Hematopoietic multipotent progenitor cell treated with erythropoietin and hydrocortisone succinate and interleukin-3 and kit ligand, for 8 days (in vitro differentiated cells): ENCODE measurements around the gene CDK5RAP2.
"Not testable (repeated sequence)": the region's sequence is repeated elsewhere in the genome, so short reads cannot be mapped to it uniquely, and the experiment has no call there.

Experiments
- DNase-seq: peaks from one replicate; pipeline ENCODE4 v3.0.0-alpha.2; 2015

CDK5RAP2 gene

DNA sequence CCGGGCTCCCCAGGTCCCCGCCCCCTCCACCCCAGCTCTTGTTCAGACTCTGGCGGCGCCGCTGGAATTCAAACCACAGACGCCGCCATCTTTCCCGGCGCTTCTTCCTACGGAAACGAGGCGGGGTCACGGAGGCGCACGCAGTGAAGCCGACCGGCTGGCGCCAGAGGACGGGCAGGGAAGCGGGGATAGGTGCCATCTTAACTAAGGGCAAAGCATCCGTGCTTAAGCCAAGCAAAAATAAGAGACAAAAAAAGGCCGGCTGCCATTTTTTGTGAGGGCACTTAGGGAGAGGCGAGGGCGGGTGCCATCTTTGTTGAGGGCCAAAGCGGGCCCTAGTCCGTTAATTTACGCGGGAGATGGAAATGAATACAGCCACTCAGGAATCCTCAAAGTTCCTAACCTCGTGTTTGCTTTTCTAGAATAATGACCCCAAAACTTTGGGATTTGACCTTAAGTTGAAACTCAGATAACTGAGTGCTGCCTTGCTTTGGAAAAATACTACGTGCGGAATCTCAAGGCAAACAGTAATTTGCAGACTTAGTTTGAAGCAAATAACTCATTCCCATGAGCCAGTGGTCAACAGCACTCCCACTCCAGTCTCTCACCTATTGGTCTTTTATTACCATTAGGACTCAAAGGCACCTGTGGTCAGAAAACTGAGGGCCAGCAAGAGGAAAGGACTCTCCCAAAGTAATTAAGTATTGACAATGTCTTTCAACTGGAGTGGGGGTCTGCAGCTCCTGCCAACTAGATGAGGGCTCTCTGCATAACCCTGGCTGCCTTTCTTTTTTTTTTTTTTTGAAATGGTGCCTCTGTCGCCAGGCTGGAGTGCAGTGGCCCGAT, at the start of gene CDK5RAP2:
Gene CDK5RAP2 (minus strand): TSS at position 117 of the 846 bp plus-strand sequence. CDS start 189 bp downstream, outside the sequence.
- DNase-seq, result peak; percentile 99

DNA sequence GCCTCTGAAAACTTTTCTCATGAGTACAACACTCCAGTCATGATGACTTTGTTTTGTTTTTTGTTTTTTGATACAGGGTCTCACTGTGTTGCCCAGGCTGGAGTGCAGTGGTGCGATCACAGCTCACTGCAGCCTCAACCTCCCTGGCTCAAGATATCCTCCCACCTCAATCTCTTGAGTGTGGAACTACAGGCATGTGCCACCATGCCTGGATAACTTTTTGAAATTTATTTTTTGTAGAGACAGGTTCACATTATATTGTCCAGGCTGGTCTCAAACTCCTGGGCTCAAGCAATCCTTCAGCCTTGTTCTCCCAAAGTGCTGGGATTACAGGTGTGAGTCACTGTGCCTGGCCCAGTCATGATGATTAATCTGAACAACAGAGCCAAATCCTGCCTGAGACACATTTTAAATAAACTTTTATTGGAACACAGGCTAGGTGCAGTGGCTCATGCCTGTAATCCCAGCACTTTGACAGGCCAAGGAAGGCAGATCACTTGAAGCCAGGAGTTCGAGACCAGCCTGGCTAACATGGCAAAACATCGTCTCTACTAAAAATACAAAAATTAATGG, 49.0 kb upstream of the CDK5RAP2 start:
- not testable (repeated sequence) for DNase-seq

DNA sequence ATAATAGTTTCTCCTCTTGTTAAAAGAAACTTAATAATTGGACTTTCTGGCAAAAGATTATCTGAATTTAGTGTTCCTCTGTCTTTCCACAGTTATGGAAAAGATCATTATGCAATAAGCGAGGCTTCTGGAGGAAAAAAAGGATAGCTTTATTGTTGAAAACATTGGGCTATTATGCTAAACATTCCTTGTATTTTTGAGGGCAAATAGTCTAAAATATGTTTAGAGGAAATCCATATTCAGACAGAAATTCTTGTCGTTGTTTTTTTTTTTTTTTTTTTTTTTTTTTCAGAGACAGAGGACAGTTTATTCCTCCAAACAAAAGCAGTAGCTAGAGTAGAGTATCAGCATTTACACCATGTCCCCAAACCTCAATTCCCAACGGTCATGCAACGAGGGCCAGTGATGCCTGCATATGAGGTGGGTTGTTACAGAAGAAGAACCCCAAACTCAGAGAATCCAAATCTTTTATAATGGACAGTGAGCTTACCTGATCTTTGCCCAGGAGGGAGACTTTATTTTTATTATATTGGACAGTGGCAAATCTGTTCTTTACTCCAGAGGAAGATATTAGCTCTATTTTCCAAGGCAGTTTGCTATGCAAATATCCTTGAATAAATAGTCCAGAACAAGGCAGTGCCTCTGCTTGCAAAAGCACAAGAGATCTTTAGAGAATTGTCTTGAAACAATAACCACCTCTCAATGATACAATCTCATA, 48.4 kb upstream of the CDK5RAP2 start:
- DNase-seq, result no peak

DNA sequence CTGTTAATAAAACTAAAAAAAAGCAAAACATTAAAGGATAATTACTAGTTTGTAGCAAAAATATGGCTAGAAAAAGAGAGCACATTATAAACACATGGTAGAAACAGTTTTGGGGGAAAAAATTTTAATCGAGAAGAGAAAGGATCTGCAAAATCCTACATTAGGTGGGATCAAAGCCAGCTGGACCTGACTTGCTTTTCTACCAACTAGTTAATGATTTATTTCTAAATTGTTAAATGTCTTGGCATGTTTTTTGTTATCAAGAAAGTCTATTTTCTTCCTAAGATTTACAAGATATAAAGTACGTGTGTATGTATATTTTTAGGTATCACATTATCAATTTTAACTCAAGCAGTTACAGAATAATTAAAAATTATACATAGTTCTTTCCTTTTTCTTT, 47.1 kb upstream of the CDK5RAP2 start:
- no peak for DNase-seq

DNA sequence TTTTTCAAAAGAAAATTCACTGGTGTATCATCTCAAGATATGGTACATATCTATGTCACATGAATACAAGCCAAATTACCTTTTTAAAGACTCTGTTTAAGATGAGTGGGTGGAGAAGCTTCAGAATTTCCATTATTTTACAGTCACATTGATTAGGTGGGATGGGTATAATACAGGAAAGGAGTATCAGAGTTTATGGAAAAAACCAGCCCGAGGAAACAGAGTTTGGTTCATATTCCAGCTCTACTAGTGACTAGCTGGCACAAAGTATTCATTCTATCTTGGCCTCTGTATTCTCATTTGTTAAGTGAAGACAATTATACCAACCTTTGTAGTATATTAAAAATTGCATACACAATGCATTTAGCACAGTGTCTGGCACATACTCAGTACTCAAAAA, 46.5 kb upstream of the CDK5RAP2 start:
- no peak for DNase-seq

DNA sequence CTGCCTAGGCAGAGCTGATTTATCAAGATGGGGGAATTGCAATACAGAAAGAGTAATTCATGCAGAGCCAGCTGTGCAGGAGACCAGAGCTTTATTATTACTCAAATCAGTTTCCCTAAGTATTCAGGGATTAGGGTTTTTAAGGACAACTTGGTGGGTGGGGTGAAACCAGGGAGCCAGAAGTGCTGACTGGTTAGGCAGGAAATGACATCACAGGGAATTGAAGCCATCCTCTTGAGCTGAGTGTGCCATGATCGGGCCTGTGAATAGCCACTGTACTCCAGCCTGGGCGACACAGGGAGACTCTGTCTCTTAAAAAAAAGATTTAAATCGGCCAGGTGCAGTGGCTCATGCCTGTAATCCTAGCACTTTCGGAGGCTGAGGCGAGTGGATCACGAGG, 45.3 kb upstream of the CDK5RAP2 start:
- no peak for DNase-seq

DNA sequence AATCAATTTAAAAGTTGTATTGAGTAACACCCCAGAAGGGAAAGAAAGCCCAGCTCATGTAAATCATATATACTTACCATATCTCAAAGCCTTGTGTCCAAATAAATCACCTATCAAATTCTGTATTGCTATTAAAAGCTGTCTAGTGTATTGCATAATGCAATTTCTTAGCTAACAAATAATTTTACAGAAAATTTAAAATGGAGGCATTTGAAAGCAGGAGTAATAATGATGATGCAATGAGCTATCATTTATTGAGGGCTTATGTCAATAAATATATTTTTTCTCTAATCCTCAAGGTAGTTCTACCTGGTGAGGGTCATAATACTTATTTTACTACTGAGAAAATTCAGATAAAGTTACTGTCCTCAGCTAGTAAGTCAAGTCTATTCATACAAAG, 42.8 kb upstream of the CDK5RAP2 start:
- DNase-seq, result no peak

DNA sequence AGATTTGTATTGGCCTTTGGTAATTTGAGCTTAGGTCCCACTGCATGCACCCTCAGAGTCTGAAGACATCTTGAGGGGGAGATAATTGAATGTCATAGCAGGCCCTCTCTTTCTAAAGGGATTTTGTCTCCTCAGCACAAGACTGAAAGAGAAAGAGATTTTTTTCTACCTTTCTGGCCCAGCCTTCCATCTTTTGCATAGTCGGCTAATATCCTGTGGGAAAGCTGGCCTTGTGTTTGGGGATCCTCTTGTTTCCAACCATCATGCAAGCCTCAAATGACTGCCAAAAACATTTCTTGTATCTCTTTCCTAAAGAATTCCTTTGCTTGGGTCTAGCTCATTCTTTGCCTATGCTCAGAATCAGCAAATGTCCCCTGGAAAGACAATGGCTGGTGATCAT, 42.0 kb upstream of the CDK5RAP2 start:
- no peak for DNase-seq

DNA sequence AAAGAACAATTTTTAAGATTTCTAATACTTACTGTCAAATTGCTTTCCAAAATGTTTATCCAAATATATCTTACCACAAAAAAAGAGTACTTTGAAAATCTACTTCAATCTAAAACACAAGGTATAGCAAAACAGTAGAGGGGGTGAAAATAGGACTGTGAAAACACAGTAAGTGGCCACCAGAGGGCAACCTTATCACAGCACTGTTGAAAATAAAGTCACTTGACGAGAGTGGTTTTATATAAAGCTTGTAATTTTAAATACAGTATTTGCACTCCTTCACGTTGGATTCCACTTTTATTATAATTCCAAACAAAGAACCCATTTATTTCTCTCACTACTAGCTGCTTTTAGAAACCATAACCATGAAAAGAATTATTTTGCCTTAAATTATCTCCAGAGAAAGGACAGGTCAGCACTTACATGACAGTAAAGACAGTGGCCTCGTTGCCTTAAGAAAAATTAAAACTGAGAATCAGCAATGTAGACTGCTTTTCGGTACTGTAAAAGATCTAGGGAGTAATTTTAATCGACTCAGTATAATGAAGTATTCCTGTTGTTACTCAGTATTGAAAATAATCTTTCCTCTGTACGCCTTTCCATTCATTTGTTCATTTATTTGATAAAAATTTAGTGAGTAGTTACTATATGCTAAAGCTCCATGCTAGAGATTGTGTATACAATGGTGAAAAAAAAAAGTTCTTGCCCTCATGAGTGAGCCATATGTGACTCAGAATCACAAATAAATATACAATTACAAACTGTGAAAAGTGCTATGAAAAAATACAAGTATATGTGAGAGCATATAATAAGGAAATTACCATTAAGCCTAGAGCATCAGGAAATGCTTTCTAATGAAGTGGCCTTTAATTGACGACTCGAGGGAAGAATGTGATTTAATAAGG, 40.0 kb upstream of the CDK5RAP2 start:
- DNase-seq, result peak; percentile 78

DNA sequence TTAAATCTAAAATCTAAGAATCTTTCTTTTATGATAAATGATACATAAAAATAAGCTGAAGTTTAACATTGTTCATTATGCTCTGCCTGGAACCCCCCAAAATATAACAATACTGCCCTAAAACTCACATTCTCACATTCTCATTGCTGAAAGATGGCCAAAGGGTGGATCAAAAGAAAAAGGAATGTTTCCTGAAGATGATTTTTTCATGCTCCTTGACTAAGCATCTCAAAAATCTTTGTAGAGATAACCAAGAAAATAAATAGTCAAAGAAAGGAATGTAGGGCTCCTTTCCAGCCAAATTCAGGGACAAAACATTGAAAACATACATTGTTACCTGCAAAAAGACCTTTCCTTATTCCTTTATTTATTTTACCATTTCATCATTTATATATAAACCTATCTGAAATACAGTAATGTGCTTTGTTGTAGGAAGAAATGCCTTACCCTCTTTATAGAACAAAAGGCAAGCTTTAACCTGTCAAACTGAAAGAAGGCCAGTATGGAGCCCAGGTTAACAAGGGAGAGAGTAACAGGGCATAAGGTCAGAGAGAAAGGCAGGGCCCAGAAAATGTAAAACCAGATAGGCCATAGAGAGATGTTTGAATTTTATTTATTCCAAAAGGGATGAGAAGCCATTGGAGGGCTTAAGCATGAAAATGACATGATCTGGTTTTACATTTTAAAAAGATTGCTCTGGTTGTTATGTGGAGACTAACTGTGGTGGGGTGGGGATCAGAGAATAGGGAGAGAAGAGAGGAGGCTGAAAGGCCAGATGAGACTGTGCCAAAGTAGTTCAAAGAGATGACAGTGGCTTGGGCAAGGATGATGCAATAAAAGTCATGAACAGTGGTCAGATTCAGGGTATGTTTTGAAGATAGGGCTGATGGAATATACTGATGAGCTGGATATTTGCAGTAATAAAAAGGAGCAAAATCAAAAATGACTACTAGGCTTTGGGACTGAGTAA, 37.3 kb upstream of the CDK5RAP2 start:
- peak; percentile 7 for DNase-seq

DNA sequence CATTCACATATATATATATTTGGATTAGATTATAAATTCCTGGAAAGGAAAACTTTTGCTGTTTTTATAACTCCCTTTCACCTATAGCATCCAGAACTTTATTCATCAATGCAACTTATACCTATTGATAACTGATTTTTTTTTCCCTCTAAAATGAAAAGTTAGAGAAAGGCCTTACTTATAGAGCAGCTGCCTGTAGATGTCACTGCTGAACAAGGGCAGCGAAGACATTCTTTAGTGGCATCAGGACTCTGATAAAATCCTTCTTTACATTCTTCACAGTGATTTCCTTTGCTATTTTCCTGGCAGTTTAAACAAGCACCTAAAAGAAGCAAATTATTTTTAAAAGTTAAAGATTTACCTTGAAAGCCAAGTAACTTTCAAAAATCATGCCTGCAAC, 32.3 kb upstream of the CDK5RAP2 start:
- peak; percentile 13 for DNase-seq

DNA sequence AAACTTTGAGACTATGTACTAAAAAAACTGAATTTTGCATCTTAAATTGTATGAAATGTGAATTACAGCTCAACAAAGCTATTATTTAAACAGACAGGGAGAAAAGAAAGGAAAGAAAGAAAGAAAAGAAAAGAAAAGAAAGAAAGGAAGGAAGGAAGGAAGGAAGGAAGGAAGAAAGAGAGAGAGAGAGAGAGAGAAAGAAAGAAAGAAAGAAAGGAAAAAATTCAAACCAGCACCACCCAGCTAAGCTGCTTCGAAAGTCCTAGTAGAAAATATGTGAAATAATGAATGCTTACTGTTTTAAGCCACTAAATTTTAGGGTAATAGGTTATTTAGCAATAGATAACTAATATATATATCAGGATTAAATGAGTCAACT, 31.7 kb upstream of the CDK5RAP2 start:
- DNase-seq, result no peak

DNA sequence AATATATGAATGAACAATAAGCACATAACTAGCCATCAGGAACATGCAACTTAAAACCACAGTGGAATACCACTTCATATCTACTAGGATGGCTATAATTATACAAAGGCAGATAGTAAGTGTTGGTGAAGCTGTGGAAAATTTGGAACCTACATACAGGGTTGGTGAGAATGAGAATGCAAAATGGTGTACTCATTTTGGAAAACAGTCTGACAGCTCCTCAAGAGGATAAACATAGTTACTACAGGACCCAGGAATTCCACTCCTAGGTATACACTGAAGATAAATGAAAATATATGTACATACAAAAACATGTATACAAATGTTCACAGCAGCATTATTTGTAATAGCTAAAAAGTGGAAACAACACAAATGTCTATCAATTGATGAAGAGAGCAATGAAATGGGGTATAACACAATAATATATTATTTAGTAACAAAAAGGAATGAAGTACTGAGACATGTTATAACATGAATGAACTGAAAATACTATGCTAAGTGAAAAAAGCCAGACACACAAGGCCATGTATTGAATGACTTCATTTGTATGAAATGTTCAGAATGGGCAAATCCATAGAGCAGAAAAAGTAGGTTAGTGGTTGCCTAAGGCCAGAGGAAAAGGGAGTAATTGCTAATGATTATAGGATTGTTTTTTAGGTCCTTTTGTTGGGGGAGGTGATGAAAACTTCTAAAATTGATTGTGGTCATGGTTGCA, 31.2 kb upstream of the CDK5RAP2 start:
- DNase-seq, result peak; percentile 62

DNA sequence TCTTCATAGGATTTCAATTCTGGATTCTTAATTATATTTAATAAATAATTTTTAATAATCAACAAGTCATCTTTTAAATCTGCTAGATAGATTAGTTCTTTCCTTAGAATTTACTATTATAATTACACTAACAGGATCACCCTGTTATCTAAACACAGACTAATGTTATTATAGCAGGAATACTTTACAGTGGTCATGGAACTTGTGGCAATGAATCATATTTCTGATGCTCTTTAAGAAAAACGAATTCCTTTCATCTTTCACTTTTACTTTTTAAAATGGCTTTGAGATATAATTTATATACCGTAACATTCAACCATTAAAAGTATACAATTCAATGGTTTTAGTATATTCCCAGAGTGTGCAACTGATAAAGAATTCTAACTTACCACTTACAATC, 29.7 kb upstream of the CDK5RAP2 start:
- no peak for DNase-seq

DNA sequence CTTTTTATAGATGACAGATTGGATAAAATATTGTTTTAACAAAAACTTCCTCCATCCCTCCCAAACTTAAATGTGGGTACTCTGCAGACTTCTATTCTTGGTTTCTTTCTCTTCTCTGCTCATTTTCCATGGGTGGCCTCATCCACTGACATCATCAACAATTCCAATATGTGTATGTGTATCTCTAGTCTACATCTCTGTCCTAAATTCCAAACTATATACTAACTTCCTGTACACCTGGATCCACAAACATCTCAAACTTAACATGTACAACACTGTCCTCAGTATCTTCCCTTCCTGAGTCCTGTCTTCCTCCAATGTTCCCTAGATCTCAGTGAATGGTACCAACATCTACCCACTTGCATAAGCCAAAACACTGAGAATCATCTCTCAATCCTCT, 28.5 kb upstream of the CDK5RAP2 start:
- no peak for DNase-seq

DNA sequence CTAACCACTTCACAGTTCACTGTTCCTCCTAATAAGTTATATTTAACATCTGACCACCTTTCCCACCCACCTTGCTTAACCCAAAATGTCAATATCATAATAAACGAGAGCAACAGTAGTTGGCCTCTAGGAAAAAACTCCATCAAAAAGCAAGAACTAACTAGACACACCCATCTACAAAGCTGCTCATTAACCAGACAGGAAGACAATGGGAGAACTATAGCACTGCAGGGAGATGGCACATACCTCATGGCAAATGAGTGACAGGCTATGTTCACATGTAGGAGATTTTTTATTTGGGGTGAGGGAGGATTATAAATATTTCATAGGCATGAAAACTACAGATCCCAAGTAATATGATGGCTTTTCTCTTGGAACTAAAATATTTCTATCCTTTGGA, 23.6 kb upstream of the CDK5RAP2 start:
- DNase-seq, result no peak

DNA sequence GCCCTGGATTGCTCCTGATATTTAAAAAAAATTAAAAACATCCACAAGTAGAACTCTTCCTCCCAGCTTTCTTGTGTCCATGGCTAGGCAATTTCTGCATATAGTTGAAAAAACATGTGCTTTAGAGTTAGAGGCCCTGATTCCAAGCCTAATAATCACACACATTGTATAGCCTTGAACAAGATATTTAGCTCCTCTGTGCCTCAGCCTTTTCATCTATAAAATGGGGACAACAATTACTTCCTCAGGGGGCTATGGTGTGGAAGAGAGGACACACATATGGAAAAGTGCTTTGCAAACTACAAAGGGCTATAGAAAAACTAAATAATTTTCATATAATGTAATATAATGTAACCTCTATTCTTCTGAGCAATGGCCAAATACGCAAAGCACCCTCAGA, 23.0 kb upstream of the CDK5RAP2 start:
- DNase-seq, result no peak

DNA sequence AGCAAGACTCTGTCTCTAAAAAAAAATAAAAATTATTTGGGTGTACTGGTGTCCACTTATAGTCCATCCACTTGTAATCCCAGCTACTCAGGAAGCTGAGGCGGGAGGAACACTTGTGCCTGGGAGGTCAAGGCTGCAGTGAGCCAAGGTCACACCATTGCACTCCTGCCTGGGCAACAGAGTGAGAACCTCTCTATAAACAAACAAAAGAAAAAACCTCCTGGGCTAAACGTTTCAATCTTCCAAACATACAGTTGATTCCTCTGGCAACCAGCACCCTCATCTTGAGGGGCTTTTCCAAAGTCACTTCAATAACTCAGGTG, 13.9 kb upstream of the CDK5RAP2 start:
- no peak for DNase-seq

DNA sequence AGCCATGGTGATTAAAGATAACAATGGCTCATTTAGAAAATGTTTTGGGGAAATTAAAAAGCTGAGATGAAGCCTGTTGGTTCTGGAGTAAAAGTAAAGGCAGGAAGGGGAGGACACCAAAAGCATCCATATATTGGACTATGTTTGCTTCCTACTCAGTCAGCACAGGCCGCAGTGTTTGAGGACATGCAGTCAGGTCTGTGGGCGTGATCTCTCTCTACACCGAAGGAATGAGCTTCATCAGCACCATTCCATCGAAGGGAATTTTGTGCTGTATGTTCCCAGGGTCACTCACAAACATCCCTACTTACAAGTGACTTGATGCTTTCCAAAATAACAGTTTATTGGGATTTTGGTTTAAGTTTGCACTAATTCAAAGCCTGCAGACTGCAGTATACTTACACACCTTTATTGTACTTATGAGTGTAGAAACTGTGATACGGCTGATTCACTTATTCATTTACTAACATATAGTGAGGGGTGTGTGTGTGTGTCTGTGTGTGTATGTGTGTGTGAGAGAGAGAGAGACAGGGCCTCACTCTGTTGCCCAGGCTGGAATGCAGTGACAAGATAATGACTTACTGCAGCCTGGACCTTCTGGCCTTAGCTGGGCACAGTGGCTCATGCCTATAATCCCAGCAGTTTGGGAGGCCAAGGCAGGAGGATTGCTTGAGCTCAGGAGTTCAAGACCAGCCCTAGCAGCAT, 13.4 kb upstream of the CDK5RAP2 start:
- DNase-seq, result no peak

DNA sequence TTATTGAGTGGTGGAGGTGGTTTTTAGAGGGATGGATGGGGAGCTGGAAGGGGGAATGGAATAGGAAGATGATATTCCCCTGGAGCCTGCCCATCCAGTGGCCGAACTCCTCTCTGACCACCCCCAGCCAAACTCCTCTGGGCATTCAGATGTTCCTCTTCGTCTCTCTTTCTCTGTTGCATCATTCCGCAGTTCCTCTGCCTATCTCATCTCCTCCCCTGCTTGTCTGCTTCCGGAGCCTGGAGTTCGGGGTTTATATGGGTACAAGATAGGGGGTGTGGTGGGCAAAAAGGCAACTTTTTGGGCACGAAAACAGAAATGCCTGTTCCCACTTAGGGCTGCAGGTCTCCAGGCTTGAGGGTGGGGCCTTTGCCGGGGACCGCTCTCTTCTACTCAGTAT, 12.2 kb upstream of the CDK5RAP2 start:
- DNase-seq, result no peak

DNA sequence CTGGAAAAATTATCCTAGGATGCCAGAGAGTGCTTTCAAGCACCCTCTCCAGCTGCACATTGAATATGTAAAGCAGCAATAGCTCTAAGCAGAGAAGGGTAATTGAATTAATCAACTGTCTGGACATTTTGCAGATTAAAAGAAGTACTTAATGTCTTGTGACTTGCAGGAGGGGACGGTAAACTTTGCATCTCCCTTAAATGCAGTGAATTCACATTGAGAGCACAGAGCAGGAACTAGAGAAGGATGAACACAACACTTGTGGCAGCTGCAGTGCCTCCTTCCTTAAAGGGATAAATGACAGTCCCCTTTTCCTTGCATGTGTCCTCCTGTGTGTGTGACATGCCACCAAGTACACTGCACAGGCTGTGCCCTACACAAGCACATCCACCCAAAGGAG, 7.4 kb upstream of the CDK5RAP2 start:
- DNase-seq, result no peak
